Glomerular visceral epithelial cell (primary cell): ENCODE measurements around the gene TRIM52.

Experiments used
- DNase-seq: peaks from one replicate; pipeline ENCODE4 v3.0.0-alpha.2; 2016; ENCODE audit errors: extremely low spot score

The TRIM52 gene

DNA sequence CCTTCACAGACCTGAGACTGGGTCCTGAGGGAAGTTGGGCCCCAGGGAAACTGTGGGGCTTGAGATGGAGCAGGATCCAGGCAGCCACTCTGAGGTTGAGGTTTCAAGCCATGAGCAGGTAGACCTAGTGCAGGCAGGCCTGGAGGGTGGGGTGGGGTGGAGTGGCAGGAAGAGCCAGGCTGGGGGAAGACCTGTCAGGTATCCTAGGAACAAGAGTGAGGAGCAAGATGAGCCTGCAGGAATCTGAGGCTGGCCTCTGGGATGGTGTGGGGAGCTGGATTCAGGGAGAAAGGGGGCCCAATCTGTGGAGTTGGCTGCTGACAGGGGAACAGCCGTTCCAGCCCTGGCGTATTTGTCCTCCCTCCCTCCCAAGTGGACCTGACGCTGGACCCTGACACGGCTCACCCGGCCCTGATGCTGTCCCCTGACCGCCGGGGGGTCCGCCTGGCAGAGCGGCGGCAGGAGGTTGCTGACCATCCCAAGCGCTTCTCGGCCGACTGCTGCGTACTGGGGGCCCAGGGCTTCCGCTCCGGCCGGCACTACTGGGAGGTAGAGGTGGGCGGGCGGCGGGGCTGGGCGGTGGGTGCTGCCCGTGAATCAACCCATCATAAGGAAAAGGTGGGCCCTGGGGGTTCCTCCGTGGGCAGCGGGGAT lies 27.0 kb downstream of the TRIM52 start:
- no peak for DNase-seq

DNA sequence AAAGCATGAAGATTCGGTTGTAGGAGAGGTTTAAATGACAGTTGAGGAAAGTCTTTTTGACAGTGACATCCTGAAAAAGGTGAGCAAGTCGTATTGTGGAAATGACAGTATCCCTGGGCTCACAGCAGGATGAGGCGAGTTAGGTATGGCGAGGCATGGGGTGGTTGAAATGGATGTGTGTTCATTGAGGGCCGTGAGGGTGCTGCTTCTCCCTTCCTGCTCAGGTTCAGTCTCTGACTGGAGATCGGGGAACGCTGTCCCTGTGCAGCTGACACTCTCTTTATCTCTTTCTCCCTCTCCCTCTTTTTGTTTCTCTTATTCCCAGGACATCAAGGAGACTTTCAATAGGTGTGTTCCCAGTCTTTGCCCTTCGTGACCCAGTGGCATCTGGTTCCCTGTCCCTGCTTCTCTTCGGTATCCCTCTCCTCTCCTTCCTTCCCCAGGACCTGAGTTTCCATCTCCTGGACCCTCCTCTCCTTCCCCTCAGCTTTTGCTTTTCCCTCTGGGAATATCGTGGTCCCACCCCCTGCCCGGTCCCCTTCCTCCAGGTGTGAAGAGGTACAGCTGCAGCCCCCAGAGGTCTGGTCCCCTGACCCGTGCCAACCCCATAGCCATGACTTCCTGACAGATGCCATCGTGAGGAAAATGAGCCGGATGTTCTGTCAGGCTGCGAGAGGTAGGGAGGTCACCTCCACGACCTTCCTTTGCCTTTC lies 27.7 kb downstream of the TRIM52 start:
- no peak for DNase-seq

DNA sequence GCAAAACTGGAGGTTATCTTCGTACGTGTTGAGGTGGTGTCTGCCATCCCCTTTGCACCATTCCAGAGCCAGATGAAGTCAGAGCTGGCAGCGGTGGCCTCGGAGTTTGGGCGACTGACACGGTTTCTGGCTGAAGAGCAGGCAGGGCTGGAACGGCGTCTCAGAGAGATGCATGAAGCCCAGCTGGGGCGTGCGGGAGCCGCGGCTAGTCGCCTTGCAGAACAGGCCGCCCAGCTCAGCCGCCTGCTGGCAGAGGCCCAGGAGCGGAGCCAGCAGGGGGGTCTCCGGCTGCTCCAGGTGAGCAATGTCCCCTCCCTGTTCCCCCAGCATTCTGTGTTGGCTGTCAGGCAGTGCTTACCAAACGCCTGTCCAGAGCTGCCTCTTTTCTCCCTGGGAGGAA lies 28.4 kb downstream of the TRIM52 start:
- DNase-seq = no peak

DNA sequence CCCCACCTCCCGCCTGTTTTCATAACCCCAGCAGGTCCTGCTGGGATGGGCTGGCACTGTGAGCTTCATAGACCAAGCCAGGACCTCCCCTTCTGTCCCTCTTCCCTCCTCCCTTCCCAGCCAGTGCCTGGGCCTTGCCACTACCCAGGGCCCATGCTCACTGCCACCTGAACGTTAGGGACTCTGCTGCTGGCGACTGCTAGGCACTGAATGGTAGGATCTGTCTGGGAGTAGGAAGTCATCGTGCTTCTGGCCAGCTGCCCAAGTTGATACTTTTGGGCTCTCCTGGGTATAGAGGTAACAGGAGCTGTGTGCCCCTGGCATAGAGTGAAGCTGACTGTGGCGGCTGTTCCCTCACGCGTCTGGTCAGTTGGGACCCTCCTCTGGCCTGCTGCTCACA lies 29.5 kb downstream of the TRIM52 start:
- no peak for DNase-seq

DNA sequence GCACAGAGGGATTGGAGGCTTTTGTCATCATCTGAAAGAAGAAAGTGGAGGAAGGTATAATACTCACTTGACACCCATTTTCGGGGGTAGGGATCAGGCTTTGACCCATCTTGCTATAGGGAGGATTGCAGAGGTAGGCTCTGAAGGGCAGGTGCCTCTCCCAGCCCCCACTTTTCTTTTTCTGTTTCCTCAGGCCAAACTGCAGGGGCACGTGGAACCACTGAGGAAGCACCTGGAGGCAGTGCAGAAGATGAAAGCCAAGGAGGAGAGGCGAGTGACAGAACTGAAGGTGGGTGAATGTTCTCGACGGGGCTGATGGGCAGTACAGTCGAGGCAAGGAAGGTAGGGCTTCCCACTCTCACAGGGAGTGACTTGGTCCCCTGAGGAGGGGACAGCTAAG lies 30.4 kb downstream of the TRIM52 start:
- DNase-seq = no peak

DNA sequence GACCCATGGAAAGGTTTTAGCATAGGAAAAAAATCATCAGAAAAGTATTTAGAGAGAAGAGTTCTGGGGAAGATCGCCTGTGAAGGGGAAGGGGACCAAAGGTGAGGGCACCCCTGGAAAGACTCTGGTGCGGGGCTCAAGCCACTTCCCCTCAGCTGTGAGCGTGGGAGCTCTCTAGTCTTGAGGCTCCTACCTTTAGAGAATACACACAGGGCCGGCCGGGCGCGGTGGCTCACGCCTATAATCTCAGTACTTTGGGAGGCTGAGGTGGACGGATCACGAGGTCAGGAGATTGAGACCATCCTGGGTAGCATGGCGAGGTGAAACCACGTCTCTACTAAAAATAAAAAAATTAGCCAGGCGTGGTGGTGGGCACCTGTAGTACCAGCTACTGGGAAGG lies 30.9 kb downstream of the TRIM52 start:
- DNase-seq = no peak

DNA sequence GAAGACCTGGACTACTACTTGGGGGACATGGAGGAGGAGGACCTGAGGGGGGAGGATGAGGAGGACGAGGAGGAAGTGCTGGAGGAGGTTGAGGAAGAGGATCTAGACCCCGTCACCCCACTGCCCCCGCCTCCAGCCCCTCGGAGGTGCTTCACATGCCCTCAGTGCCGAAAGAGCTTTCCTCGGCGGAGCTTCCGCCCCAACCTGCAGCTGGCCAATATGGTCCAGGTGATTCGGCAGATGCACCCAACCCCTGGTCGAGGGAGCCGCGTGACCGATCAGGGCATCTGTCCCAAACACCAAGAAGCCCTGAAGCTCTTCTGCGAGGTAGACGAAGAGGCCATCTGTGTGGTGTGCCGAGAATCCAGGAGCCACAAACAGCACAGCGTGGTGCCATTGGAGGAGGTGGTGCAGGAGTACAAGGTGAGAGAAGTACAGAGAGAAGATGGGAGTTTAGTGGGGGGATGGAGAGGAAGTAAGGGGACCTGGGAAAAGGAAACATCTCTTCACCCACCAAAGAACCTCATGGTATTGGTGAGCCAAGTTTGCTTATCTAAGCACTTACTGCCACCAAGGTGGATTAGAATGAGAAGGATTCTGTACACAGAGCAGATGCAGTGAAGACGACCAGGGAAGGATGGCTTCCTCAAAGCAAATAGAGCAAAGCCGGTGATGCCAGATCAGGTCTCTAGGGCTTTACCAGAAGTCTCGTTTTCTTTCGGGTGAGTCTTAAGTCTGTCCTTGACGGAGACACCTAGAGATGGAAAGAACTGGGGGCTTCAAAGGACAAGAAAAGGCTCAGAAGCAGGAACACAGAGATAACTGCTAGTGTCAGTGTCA lies 36.3 kb downstream of the TRIM52 start:
- no peak for DNase-seq

DNA sequence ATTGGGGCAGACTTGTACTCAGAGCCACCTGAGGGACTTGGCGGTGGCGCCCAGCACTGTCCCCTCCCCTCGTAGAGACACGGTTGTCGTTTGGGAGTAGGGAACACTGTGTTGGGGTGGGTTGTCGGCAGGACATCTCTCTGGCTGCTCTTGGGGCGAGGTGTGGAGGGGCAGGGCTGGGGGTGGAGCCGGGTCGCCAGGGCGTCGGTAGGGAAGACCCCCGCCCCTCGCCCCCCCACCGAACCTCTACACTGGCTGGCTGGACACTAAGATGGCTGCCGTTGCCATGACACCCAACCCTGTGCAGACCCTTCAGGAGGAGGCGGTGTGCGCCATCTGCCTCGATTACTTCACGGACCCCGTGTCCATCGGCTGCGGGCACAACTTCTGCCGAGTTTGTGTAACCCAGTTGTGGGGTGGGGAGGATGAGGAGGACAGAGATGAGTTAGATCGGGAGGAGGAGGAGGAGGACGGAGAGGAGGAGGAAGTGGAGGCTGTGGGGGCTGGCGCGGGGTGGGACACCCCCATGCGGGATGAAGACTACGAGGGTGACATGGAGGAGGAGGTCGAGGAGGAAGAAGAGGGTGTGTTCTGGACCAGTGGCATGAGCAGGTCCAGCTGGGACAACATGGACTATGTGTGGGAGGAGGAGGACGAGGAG lies 37.1 kb downstream of the TRIM52 start:
- no peak for DNase-seq

DNA sequence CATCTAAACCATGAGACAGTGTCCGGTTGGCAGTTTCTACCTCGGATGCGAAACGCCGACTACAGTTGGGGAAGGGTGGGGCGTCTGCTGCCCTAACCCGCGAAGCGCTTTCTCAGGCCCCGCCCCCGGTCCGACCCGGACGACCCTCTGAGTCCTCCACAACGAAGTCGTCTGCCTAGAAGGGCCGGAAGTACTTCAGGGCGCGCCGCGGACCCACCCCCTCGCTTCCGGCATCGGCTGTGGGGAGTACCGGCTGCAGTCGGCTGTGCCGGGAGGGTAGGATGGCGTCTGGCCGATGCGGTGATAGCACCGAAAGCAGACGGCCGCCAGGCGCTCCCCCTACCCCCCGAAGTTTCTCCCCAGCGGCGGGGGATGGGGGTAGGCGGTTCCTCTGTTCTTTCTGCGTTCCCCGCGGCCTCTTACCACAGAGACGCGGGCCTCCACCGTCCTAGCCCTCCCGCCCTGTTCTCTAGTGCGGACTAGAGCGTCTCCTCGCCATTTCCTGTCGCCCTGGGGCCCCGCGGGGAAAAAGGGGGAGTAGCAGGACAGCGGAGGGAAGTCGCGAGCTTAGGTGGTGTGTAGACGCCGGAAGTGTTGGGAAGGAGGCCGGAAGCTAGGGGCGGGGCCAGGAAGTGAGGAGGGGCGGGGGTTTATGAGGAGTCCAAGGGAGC lies 37.8 kb downstream of the TRIM52 start, which contains the start of gene TRIM41:
TRIM41 (plus strand) TSS at position 224 of the 671 bp plus-strand sequence. CDS start 719 bp downstream, outside the sequence.
- DNase-seq = peak; percentile 100

DNA sequence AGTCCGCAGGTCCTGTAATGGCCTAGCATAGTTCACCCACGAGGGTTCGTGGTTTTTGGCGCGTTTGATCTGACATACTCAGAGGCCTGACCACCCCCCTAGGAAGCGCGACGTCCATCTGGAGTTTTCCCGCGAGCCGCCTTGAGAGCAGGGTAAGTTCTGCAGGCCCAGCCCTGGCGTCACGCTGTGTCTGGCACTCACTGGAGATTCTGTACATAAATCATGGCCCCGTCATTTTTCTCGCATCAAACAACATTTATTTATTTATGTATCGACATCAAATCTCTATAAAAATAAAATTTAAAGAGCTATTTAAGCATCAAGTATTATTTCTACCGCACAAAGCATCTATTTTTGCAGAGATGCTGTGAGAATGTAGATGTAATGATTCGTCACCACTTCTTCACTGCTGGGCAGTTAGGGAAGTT lies 38.3 kb downstream of the TRIM52 start:
- DNase-seq = no peak

DNA sequence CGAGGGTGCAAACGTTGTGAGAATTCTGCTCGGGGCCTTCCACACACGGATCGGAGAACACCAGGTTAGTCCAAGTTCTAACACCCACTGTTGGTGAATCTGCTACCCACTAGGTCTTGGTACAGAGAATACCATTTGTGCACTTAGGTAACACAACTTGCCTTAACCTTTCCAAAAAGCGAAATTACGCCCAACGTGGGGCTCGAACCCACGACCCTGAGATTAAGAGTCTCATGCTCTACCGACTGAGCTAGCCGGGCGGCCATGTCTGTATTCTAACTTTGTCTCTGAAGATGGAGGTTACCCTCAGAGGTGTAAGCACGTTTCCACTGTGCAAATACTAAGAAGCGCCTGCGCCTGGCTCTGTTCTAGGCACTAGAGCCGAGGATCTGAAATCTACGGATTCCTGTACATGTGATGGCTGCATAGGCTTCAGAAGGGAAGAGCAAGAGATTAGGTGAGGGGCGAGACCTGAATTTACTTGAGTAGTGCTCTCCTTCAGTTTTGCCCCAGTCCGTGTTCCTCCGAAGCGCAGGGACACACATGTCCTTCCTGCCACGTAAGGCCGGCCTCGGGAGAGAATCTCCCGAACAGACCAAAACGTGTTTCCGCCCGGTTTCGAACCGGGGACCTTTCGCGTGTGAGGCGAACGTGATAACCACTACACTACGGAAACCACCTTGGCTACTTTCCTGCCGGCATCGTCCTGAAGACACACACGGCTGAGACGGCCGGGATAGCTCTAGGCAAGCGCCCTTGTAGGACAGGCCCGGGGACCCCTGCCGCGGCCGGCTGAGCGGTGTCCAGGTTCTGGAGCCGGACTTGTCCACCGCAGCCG lies 38.9 kb downstream of the TRIM52 start:
- peak; percentile 97 for DNase-seq

DNA sequence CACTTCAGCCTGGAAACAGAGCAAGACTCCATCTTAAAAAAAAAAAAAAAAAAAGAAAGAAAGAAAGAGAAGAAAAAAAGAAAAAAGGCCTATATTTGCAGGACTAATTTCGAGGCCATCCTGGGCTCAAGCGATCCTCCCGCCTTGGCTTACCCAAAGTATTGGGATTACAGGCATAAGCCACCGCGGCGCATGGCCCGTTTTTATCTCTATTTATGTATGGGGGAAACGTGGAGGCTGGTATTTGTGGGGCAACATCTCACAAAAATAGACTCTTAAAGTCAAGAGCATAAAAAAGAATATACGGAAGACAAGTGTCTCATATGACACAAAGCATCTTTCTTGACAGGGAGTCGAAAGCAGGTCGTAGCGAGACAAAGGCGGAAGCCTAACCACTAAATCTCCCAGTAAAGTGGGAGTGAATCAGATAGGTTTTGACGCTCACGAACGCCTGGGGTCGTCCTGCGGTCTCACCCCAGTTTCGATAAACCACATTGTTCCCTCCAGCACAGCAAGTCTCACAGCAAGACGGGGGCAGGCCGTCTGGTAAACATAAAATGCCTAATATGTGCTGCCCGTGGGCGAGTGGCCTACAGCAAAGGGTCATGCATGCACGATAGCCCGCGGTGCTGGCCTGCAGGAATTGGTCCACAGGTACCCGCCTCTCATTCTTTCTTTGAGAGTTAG lies 39.7 kb downstream of the TRIM52 start:
- no peak for DNase-seq

DNA sequence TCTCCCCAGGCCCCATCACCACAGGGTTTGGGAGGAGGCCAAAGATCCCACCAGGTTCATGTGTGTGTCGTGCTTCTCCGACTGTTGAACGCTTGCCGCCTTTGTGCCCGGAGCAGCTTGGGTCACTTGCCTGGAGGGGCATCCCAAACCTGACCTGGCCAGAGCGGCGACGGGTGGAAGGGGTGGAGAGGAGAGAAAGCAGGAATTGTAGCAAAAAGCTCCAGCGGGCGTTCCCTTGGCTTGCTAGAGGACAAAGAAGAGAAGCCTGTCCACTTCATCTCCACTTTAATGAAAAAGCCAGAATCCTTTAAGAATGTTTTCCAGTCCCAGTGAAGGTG lies 40.8 kb downstream of the TRIM52 start:
- no peak for DNase-seq

DNA sequence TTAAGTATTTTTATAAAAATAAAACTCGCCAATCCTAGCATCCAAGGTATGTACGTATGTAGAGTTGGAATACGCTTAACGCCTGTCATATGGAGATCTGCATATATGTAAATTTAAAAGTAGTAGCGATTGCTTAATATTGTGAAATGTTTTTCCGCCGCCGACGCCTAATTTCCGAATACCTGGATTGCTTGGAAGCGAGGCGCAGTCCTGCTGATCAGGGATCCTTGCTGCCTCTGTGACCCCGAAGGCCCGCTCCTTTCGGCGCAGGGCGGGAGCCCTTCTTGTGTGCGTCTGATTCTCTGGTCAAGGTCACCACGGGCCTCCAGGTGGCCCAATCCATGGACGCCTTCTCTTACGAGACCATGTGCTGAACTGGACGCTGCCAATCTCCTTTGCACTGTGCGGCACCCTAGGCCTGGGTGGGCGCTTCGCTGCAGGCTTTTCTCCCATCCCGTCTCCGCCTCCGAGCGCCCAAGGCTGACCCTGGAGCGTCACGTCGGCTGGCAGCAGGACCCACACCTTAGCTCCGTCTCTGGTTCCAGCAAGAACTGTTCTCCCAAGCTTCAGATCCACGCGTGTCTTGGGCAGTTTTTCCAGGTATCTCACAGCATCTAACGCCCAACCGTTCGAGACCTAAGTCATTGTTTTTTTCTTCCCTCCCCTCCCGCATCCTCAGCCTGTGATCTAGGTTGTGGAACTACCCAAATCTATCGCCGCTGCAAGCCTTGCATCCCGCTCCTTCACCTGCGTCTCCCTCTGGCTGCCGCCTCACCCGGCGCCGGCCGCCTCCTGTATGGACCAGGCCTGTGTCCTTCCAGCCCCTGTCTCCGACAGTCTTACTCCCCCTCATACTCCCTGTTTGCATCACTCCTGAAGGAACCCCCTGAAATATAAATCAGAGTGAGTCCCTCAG lies 41.4 kb downstream of the TRIM52 start:
- no peak for DNase-seq

DNA sequence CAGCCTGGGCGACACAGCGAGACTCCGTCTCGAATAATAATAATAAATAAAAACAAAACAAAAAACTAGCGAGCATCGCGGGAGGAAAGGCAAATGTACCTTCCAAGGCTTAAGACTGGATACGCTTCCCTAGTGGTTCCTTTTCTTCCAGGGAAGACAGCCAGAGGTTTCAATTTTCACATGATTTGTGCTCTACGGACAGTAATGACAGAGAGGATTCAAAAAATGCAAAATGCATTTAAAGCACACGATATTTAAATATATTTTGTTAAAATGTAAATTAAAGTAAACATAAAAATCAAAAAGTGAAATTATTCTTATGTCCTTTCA lies 42.2 kb downstream of the TRIM52 start:
- DNase-seq = no peak

DNA sequence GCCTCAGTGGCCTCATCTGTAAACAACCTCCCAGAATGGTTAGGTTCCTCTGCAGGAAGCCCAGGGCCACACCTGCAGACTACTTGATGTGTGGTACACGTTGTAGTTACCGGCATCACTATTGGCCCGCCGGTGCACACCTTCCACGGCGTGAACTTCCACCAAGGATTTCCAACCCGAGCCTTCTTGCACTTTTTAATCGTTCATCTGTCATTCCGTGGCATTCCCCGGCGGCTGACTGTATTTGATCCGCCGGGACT lies 43.2 kb downstream of the TRIM52 start:
- DNase-seq = no peak

DNA sequence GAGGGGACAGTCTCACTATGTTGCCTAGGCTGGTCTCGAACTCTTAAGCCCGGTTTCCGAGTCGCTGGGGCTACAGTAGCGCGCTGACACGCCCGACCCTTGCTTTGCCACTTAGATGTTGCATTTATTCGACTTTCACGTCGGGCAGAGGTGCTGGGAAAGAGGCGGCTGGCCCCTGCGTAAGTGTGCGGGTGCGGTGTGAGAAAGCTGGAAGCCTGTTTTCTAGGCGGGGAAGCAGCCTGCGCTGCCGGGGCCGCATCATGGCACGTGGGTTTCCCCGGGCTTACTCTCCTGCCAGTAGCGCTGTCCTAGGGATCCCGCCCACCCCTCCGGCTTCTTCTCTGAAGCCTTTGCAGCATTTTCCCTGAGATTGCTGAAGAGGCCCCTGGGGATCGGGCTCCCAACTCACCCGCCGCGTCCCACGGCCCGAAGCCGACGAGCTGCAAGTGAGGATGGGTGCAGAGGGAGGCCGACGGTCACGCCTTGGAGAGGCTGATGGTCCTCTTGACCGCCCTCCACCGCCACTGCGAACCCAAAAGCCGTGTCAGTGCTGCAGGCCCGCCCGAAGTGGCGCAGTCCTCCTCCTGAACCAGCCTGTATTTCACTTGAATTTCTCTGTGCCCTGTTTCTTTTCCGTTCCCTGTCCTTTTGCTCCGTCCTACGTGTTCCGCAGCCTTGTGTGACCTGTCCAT lies 43.7 kb downstream of the TRIM52 start:
- peak; percentile 65 for DNase-seq

DNA sequence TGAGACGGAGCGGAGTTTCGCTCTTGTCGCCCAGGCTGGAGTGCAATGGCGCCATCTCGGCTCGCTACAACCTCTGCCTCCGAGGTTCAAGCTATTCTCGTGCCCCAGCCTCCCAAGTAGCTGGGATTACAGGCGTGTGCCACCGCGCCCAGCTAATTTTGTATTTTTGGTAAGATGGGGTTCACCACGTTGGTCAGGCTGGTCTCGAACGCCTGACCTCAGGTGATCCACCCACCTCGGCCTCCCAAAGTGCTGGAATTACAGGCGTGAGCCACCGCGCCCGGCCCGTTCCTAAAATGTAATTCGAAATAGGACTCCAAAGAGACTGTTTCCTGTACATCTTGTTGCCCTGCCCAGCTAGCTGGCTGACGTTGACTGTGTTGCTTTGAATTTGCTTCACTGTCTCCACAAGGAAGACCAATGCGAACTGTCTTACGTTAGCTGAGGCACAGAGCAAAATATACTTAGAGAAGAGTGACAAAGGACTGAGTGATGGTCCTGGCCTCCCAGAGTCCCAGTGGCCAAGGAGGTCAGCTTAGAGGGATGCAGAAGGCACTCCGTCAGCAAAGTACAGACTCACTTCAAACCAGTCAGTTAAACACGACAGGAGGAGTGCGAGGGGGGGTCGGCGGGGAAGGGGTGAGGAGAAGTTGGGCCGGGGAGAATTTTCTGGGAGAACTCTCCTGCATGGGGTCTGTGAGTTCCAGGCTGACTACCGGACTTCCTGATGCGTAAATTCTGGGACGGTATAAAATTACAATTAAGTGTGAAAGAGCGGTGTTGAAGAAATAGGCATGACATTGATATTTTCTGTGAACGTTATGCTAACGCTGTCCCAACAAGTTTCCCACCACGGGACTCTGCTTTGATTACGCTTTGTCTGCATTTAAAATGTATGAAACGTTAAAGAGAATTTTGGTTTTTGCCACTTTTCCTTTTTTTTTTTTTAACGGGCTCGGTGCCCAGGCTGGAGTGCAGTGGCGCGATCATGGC lies 44.6 kb downstream of the TRIM52 start:
- no peak for DNase-seq
